Heart left ventricle (tissue), 13 donors: ENCODE measurements around the gene FGF22.
A peak's percentile ranks its signal among the peaks of the same experiment; 100 is the strongest.

Experiments
- CTCF ChIP-seq, 12 donors: fragments of 200-600 bp; sonication (generic) in 4 of 12; IDR thresholded peaks; one replicate each; pipeline versions ENCODE4 v1.5.0 to v1.8.0; 2018 to 2022; ENCODE audit warnings: antibody characterized with exemption in 12 of 12, mild to moderate bottlenecking in 5 of 12
- POLR2A ChIP-seq, 2 donors: fragments of 450-650 bp; IDR thresholded peaks; one replicate each; pipeline ENCODE4 v1.6.1; 2017; ENCODE audit warnings: antibody characterized with exemption in 2 of 2, mild to moderate bottlenecking in 2 of 2, moderate library complexity in 2 of 2
- donor health status: ischemic (EF 13 %, LVEDD 7.1; RV severe dilation, severe dysfunction).
- donor health status: DM: no; HTN: yes; CAD: no.
- donor health status: DM: no; HTN: no; CAD: no.
- donor health status: ischemic (EF 25% LVEDD 6.9; RV normal size, moderate dysfunction).
- donor health status: ischemic (EF 25% LVEDD 5.7; RV mildly dilated, moderate dysfunction).
- donor health status: ischemic (EF 35%, LVEDD 5.7; RV mildly dilated, moderate dysfunction).
- donor health status: nonischemic (EF 11% LVEDD 7.7; RV severe dilation, severe dysfunction).
- donor health status: DM: yes; HTN: yes; CAD: no.
- donor health status: PGD.
- donor health status: ischemic (EF 29% LVEDD 5.4; RV normal size, mild dysfunction).
- donor health status: nonischemic (EF 23%, LVEDD 6.1; RV moderate dilation, normal function).

DNA sequence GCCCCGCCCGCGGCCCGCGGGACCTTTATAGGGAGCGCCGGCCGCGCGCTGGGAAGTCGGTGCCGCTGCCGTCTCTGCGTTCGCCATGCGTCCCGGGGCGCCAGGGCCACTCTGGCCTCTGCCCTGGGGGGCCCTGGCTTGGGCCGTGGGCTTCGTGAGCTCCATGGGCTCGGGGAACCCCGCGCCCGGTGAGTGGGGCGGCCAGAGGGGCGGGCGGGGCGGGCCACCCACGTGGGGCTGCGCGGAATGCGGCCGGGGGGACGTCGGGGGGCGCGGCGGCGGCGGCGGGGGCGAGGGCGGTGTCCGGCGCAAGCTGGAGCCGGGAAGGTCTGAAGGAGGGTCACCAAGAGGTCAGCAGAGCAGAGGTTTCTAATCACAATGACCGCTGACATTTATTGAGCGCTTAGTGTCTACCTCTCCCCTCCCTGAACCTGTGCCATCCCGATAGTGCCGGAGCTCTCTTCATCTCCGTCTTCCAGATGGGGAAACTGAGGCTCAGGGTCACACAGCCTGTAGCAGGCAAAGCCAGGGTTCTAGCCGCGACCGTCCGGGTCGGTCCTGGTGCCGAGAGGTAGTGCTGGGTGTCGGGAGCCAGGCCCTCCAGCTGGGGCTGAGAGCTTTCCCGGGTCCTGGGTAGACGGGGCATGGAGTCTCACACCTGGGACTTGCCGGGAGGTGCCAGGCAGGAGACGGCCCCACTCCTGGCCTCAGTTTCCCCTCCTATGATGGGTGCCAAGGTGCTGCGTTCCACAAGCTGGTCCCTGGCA is 36.8 kb downstream of the FGF22 start, which contains the start of gene FSTL3:
- TF ChIP-seq CTCF (IDR thresholded peaks at IDR 0.05) (no peak), POLR2A (IDR thresholded peaks at IDR 0.05) (peak in 1 of 2 donors; percentile 77)
